GM12878 (cell line): ENCODE measurements around the gene DGKI. TPM values are rescaled to one million over a fixed set of nuclear protein-coding genes. Genes with fewer than 3 reads are reported as not detected.

Experiments
- ATAC-seq: fragments of 200-7000 bp; cut with Tn5 transposase; 3 replicates; pipeline ENCODE4 v1.9.1; 2020; ENCODE audit warnings: mild to moderate bottlenecking, moderate library complexity
- BruUV-seq: library from RNA; stranded (reverse); fragments of 400-500 nt; replicated peaks from 2 replicates; lab custom pipeline; 2021; lab: Mats Ljungman, UMichigan
- CTCF ChIA-PET: fragments of 300-600 bp; sonication (Branson Sonifier 250); formaldehyde crosslinking; extraction: SDS; loops from one replicate; lab custom pipeline; 2021; ENCODE audit warnings: inconsistent platforms; lab: Yijun Ruan, JAX
- POLR2A ChIA-PET: fragments of 350-600 bp; formaldehyde crosslinking; extraction: SDS; loops from one replicate; lab custom pipeline; 2021; ENCODE audit warnings: inconsistent platforms; lab: Charles Lee
- RAD21 ChIA-PET: fragments of 300-600 bp; sonication (Branson Sonifier 250); formaldehyde crosslinking; loops from one replicate; lab custom pipeline; 2023; ENCODE audit warnings: antibody characterized with exemption; ENCODE audit not compliant: unreplicated experiment; lab: Charles Lee
- SMC1A ChIA-PET: fragments of 300-600 bp; sonication (Branson Sonifier 250); formaldehyde crosslinking; loops from one replicate; lab custom pipeline; 2023; ENCODE audit not compliant: unreplicated experiment, uncharacterized antibody; lab: Charles Lee
- DNase-seq: peaks from one replicate; pipeline ENCODE4 v3.0.0-alpha.2; 2011; ENCODE audit warnings: low read depth, low spot score
- FAIRE-seq: peaks from 3 replicates; lab custom pipeline; 2011; peaks lifted over from hg19 to GRCh38; lab: Jason Lieb, UNC
- H2AFZ ChIP-seq: 2 replicates; pipeline ENCODE4 v1.6.0; 2011; ENCODE audit warnings: low read depth, low read length, control low read depth; ENCODE audit not compliant: control insufficient read depth
- H3K27ac ChIP-seq: 2 replicates; pipeline ENCODE4 v1.5.1; 2011; ENCODE audit warnings: control low read depth; ENCODE audit not compliant: control insufficient read depth, insufficient read depth
- H3K27me3 ChIP-seq, 2 experiments: replicated peaks in 1 of 2; 2 replicates each; pipeline versions ENCODE4 v1.6.0 to v1.6.1; 2011; ENCODE audit warnings: low read length in 1 of 2; ENCODE audit not compliant: control insufficient read depth in 2 of 2, insufficient read depth in 2 of 2
- H3K36me3 ChIP-seq, 2 experiments: 2 replicates each; pipeline ENCODE4 v1.5.1; 2011; ENCODE audit warnings: low read length in 1 of 2; ENCODE audit not compliant: control insufficient read depth in 2 of 2, insufficient read depth in 2 of 2
- H3K4me1 ChIP-seq: 2 replicates; pipeline ENCODE4 v1.6.1; 2011; ENCODE audit warnings: mild to moderate bottlenecking, low read length, moderate library complexity, mixed read lengths; ENCODE audit not compliant: control insufficient read depth, insufficient read depth
- H3K4me2 ChIP-seq: 2 replicates; pipeline ENCODE4 v1.6.0; 2011; ENCODE audit warnings: control low read depth; ENCODE audit not compliant: control insufficient read depth, insufficient read depth
- H3K4me3 ChIP-seq: fragments of 200-600 bp; sonication (generic); 2 replicates; pipeline ENCODE4 v1.5.1; 2016
- H3K79me2 ChIP-seq: 2 replicates; pipeline ENCODE4 v1.6.0; 2011; ENCODE audit warnings: low read length; ENCODE audit not compliant: control insufficient read depth, insufficient read depth
- H3K9ac ChIP-seq: 2 replicates; pipeline ENCODE4 v1.8.0; 2011; ENCODE audit warnings: low read length, control low read depth, mixed read lengths; ENCODE audit not compliant: control insufficient read depth, insufficient read depth
- H3K9me3 ChIP-seq: replicated peaks from 3 replicates; pipeline ENCODE4 v1.5.1; 2011; ENCODE audit warnings: mild to moderate bottlenecking, low read length; ENCODE audit not compliant: control insufficient read depth, insufficient read depth
- H4K20me1 ChIP-seq: 2 replicates; pipeline ENCODE4 v1.6.0; 2011; ENCODE audit not compliant: control insufficient read depth, insufficient read depth
- ELK1 ChIP-seq: IDR thresholded peaks from 2 replicates; pipeline ENCODE4 v1.6.1; 2012; ENCODE audit warnings: low read depth, low read length, improper control_type of control experiment
- LARP7 ChIP-seq: fragments of 450-650 bp; IDR thresholded peaks from 2 replicates; pipeline ENCODE4 v1.6.1; 2017; ENCODE audit warnings: mild to moderate bottlenecking
- NKRF ChIP-seq: fragments of 450-650 bp; conservative IDR thresholded peaks from 2 replicates; pipeline ENCODE4 v1.6.1; 2017; ENCODE audit warnings: mild to moderate bottlenecking, moderate library complexity
- POLR2AphosphoS5 ChIP-seq: IDR thresholded peaks from 2 replicates; pipeline ENCODE4 v1.6.1; 2011; ENCODE audit warnings: mild to moderate bottlenecking, low read length, inconsistent platforms
- PRDM15 ChIP-seq: fragments of 450-650 bp; formaldehyde crosslinking; IDR thresholded peaks from 2 replicates; pipeline ENCODE4 v1.4.0; 2020; ENCODE audit warnings: mild to moderate bottlenecking, moderate library complexity
- STAT1 ChIP-seq: fragments of 450-650 bp; conservative IDR thresholded peaks from 2 replicates; pipeline ENCODE4 v1.6.1; 2014; ENCODE audit warnings: antibody characterized with exemption, mild to moderate bottlenecking
- WGBS: methylation state at CpG from one replicate; pipeline ENCODE4 v1.1.6; 2016; ENCODE audit warnings: low lambda C conversion rate; ENCODE audit not compliant: insufficient replicate concordance, insufficient coverage; ENCODE audit errors: missing lambda C conversion rate; 5-methylcytosine and 5-hydroxymethylcytosine counted together
- in situ Hi-C: fragments of 300-500 bp; cut with MboI; formaldehyde crosslinking; loops from 9 replicates; pipeline ENCODE4 v1.14.3; 2018; ENCODE audit warnings: mixed read lengths
- intact Hi-C: fragments of 100-400 bp; cut with micrococcal nuclease; formaldehyde crosslinking; loops from one replicate; pipeline ENCODE4 v1.14.2; 2022; ENCODE audit not compliant: unreplicated experiment
- polyA plus RNA-seq, 11 experiments: library from polyadenylated mRNA; depleted of rRNA in 4 of 11; unstranded in 6 of 11; stranded (reverse) in 5 of 11; fragments of >200 nt; fragmentation: Nextera tagmentation in 4 of 11; fragmentation: Illumina TruSeq in 1 of 11; extraction: Ambion mirVana in 4 of 11; extraction: Trizol in 1 of 11; gene quantifications; 1 replicate in 1 of 11; 2 replicates in 10 of 11; pipeline versions ENCODE4 v1.2.1 to v1.2.3, GENCODE V29; 2011 to 2016; ENCODE audit warnings: inconsistent platforms in 2 of 11, missing spikeins in 2 of 11, low read depth in 1 of 11
- total RNA-seq, 4 experiments: library from RNA; depleted of rRNA in 3 of 4; stranded (reverse); fragments of >200 nt in 3 of 4; fragmentation: Illumina TruSeq in 1 of 4; extraction: Trizol in 1 of 4; gene quantifications; 2 replicates each; pipeline versions ENCODE4 v1.2.1 to v1.2.3, GENCODE V29; 2013 to 2021

DGKI gene
- total and polyA plus RNA-seq, 10 of the 15 experiments (the other 5 are each of a cell fraction or from before 2014, with no cell fraction given) = 10.4 to 37.1 (median 22.1) TPM

- FAIRE-seq = no peak
- TF ChIP-seq POLR2AphosphoS5 (no peak), STAT1 (no peak), PRDM15 (CRISPR knock-in tag) (no peak), ELK1 (no peak), LARP7 (no peak), NKRF (no peak)
- TF ChIP-seq, all 136 proteins: peak for 0
- no peaks in the 10 kb centered on the region for H3K79me2 ChIP-seq
- intact Hi-C loops (no loop called here), in situ Hi-C loops (no loop called here)
- no peak for ATAC-seq
- H3K27me3 ChIP-seq = no peaks in the 10 kb centered on the region
- no peaks in the 10 kb centered on the region for H3K4me1 ChIP-seq
- WGBS = 22% methylated on average over 3 of the region's 3 CpGs
- H3K4me3 ChIP-seq = no peak overlapping the region
- ChIA-PET CTCF (interaction anchor here (0.9 to 2.1 kb wide), 5 partner anchors 11 to 29 kb away, joined by 3 to 6 read pairs (median 3); no protein-coding TSS in a partner anchor), POLR2A (no interaction called here), RAD21 (interaction anchor here (1.4 to 1.7 kb wide), 2 partner anchors 9 to 22 kb away, joined by 3 to 4 read pairs; no protein-coding TSS in a partner anchor), SMC1A (interaction anchor here (0.9 to 2.3 kb wide), 4 partner anchors 10 to 30 kb away, joined by 3 to 7 read pairs (median 5); no protein-coding TSS in a partner anchor)
- no peaks in the 10 kb centered on the region for H3K9me3 ChIP-seq
- no peak overlapping the region for H3K4me2 ChIP-seq
- no peak overlapping the region for H2AFZ ChIP-seq
- no peak overlapping the region for H3K9ac ChIP-seq
- no peaks in the 10 kb centered on the region for H4K20me1 ChIP-seq
- DNase-seq = no peak
- H3K27ac ChIP-seq = no peak overlapping the region
- no TSS peak for BruUV-seq
- no peaks in the 10 kb centered on the region for H3K36me3 ChIP-seq
These were observed 211.6 kb downstream of the DGKI start for GRCh38 chr7:137635132-137635531.
